Fibroblast of lung (primary cell): ENCODE results near the gene GET3. TPM values are rescaled to one million over a fixed set of nuclear protein-coding genes. Genes with fewer than 3 reads are reported as not detected.

Experiments used
- DNase-seq, 2 donors: peaks; one replicate each; pipeline versions ENCODE4 v3.0.0 to v3.0.0-alpha.2; 2010; ENCODE audit warnings: low read depth in 2 of 2
- H2AFZ ChIP-seq: 2 replicates; pipeline ENCODE4 v1.5.1; 2012; ENCODE audit warnings: low read length, control low read depth, inconsistent platforms
- H3K27ac ChIP-seq: 2 replicates; pipeline ENCODE4 v1.5.1; 2011; ENCODE audit warnings: low read length, control low read depth; ENCODE audit not compliant: insufficient read depth
- H3K27me3 ChIP-seq: 2 replicates; pipeline ENCODE4 v1.5.1; 2011; ENCODE audit warnings: mild to moderate bottlenecking, low read length; ENCODE audit not compliant: control insufficient read depth, insufficient read depth
- H3K36me3 ChIP-seq: 2 replicates; pipeline ENCODE4 v1.5.1; 2011; ENCODE audit warnings: low read length; ENCODE audit not compliant: control insufficient read depth, insufficient read depth
- H3K4me1 ChIP-seq: 2 replicates; pipeline ENCODE4 v1.5.1; 2011; ENCODE audit warnings: low read length; ENCODE audit not compliant: control insufficient read depth, insufficient read depth; ENCODE audit errors: extremely low read depth
- H3K4me2 ChIP-seq: 2 replicates; pipeline ENCODE4 v1.5.1; 2011; ENCODE audit warnings: low read length, control low read depth; ENCODE audit not compliant: insufficient read depth; ENCODE audit errors: extremely low read depth
- H3K4me3 ChIP-seq, 4 experiments: fragments of 200-600 bp in 1 of 4; sonication (generic) in 1 of 4; replicated peaks in 1 of 4; 2 replicates each; pipeline ENCODE4 v1.5.1; 2011 to 2016; ENCODE audit warnings: low read length in 4 of 4, low read depth in 3 of 4, mild to moderate bottlenecking in 3 of 4, control low read depth in 2 of 4, inconsistent platforms in 1 of 4, mixed read lengths in 1 of 4; ENCODE audit not compliant: insufficient read depth in 1 of 4; ENCODE audit errors: control extremely low read depth in 1 of 4
- H3K79me2 ChIP-seq: 2 replicates; pipeline ENCODE4 v1.5.1; 2012; ENCODE audit warnings: mild to moderate bottlenecking, low read length, inconsistent platforms; ENCODE audit not compliant: control insufficient read depth, insufficient read depth
- H3K9ac ChIP-seq: 2 replicates; pipeline ENCODE4 v1.5.1; 2011; ENCODE audit warnings: mild to moderate bottlenecking, low read length, control low read depth; ENCODE audit not compliant: insufficient read depth
- H3K9me3 ChIP-seq: 2 replicates; pipeline ENCODE4 v1.5.1; 2012; ENCODE audit warnings: low read depth, low read length; ENCODE audit not compliant: control insufficient read depth, insufficient read depth
- H4K20me1 ChIP-seq: 2 replicates; pipeline ENCODE4 v1.5.1; 2011; ENCODE audit warnings: low read length; ENCODE audit not compliant: control insufficient read depth, insufficient read depth; ENCODE audit errors: extremely low read depth
- EZH2 ChIP-seq: IDR thresholded peaks from 2 replicates; pipeline ENCODE4 v1.5.1; 2012; ENCODE audit warnings: low read length, control low read depth, mild to moderate bottlenecking; ENCODE audit errors: missing control alignments
- polyA plus RNA-seq, 2 donors: library from polyadenylated mRNA; depleted of rRNA in 1 of 2; stranded (reverse) in 1 of 2; unstranded in 1 of 2; fragments of >200 nt; gene quantifications; 2 replicates each; pipeline ENCODE4 v1.2.1, GENCODE V29; 2011 to 2012; ENCODE audit warnings: missing spikeins in 1 of 2
- total RNA-seq: library from RNA; depleted of rRNA; stranded (reverse); fragments of >200 nt; gene quantifications from 2 replicates; pipeline ENCODE4 v1.2.1, GENCODE V29; 2014
- TF ChIP-seq, protein P1 (sequence below), 2 donors: IDR thresholded peaks in 1 of 2; conservative IDR thresholded peaks in 1 of 2; 1 replicate in 1 of 2; 2 replicates in 1 of 2; pipeline ENCODE4 v1.5.1; 2011 to 2012; ENCODE audit warnings: low read length in 2 of 2, control low read depth in 1 of 2, inconsistent platforms in 1 of 2, low read depth in 1 of 2, mild to moderate bottlenecking in 1 of 2

GET3 gene
- total and polyA plus RNA-seq, 2 donors (not counting 1 experiment from before 2014, with no cell fraction given), result 94.1 to 123 TPM

DNA sequence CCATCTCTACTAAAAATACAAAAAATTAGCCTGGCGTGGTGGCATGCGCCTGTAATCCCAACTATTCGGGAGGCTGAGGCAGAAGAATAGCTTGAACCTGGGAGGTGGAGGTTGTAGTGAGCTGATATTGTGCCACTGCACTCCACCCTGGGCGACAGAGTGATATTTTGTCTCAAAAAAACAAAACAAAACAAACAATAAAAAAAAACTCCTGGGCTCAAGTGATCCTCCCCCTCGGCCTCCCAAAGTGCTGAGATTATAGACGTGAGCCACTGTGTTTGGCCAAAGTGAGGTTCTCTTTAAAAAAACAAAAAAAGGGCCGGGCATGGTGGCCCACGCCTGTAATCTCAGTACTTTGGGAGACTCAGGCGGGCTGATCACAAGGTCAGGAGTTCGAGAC lies 50.2 kb downstream of the GET3 start:
- H3K36me3 ChIP-seq, result no peaks in the 10 kb centered on the region
- H3K9ac ChIP-seq, result no peak overlapping the region
- TF ChIP-seq, protein P1, sequence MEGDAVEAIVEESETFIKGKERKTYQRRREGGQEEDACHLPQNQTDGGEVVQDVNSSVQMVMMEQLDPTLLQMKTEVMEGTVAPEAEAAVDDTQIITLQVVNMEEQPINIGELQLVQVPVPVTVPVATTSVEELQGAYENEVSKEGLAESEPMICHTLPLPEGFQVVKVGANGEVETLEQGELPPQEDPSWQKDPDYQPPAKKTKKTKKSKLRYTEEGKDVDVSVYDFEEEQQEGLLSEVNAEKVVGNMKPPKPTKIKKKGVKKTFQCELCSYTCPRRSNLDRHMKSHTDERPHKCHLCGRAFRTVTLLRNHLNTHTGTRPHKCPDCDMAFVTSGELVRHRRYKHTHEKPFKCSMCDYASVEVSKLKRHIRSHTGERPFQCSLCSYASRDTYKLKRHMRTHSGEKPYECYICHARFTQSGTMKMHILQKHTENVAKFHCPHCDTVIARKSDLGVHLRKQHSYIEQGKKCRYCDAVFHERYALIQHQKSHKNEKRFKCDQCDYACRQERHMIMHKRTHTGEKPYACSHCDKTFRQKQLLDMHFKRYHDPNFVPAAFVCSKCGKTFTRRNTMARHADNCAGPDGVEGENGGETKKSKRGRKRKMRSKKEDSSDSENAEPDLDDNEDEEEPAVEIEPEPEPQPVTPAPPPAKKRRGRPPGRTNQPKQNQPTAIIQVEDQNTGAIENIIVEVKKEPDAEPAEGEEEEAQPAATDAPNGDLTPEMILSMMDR (conservative IDR thresholded peaks at IDR 0.05 in 1 of 2, IDR thresholded peaks at IDR 0.05 in 1 of 2; ENCODE audit: low read depth in 1 of 2, low read length in 2 of 2), result no peak
- no peak for TF ChIP-seq EZH2
- no peaks in the 10 kb centered on the region for H3K9me3 ChIP-seq
- H3K27me3 ChIP-seq, result no peaks in the 10 kb centered on the region
- peaks cover 11% of the 10 kb centered on the region for H3K79me2 ChIP-seq
- DNase-seq, result no peak
- H2AFZ ChIP-seq, result no peak overlapping the region
- no peak overlapping the region for H3K27ac ChIP-seq
- no peak overlapping the region for H3K4me2 ChIP-seq
- H3K4me3 ChIP-seq, result no peak overlapping the region
- no peaks in the 10 kb centered on the region for H4K20me1 ChIP-seq
- H3K4me1 ChIP-seq, result peaks cover 37% of the 10 kb centered on the region

DNA sequence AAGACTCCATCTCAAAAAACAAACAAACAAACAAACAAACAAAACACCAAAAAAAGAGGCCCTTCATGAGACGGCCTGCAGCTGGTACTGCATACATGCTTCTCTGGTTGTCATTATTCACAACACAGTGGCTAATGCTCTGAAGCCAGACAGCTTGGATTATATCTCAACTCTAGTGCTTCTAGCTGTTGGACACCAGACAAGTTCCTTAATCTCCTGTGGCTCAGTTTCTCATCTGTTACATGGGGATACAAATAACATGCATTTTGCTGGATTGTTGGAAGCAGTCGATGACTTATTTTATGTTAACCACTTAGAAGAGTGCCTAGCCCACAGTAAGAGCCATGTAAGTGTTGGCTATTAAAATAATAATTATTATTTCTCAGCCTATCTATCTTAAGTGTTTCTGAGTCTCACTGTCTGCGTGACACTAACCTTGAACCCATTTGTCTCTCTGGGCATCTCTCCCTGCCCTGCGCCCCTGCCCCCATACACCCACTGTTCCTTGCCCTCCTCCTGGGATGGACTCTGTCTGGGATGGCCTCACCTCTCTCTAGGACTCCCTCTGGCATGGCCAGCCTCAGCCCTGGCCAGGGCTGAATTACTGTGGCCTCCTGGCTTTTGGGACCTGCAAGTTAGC lies 50.9 kb downstream of the GET3 start:
- H2AFZ ChIP-seq, result no peak overlapping the region
- peak overlapping the region; percentile 75 for H3K9ac ChIP-seq
- peak overlapping the region; percentile 72 for H3K4me2 ChIP-seq
- peak overlapping the region in 1 of 4 experiments; percentile 96 for H3K4me3 ChIP-seq
- H3K79me2 ChIP-seq, result peaks cover 18% of the 10 kb centered on the region
- no peaks in the 10 kb centered on the region for H3K9me3 ChIP-seq
- H3K27me3 ChIP-seq, result no peaks in the 10 kb centered on the region
- H3K4me1 ChIP-seq, result peaks cover 35% of the 10 kb centered on the region
- peak overlapping the region; percentile 97 for H3K27ac ChIP-seq
- peaks cover 2% of the 10 kb centered on the region for H3K36me3 ChIP-seq
- no peaks in the 10 kb centered on the region for H4K20me1 ChIP-seq
- no peak for DNase-seq
- TF ChIP-seq, protein P1 (conservative IDR thresholded peaks at IDR 0.05 in 1 of 2, IDR thresholded peaks at IDR 0.05 in 1 of 2; ENCODE audit: low read depth in 1 of 2, low read length in 2 of 2), result no peak
- no peak for TF ChIP-seq EZH2

DNA sequence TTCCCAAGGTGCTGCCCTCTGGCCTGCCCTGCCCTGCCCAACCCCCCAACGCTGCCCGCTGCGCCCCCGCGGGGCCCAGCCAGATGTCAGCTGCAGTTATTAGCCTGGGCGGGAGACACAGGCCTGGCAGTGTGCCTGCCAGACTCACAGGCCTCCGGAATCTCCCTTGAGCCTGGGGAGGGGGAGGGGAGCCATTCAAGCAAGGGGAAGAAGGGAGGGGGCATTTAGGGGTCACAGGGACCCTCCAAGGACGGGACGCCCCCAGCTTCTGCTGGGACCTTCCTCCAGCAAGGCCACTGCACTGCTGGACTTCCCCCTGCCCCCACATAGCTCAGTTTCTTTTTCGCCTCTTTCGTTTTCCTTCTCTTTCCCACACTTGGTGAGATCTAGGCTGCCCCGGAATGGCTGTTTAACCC lies 51.4 kb downstream of the GET3 start:
- no peaks in the 10 kb centered on the region for H3K9me3 ChIP-seq
- H2AFZ ChIP-seq, result no peak overlapping the region
- H4K20me1 ChIP-seq, result no peaks in the 10 kb centered on the region
- peak overlapping the region; percentile 75 for H3K9ac ChIP-seq
- peak overlapping the region; percentile 97 for H3K27ac ChIP-seq
- peaks cover 20% of the 10 kb centered on the region for H3K79me2 ChIP-seq
- peak in 1 of 2 donors; percentile 63 for DNase-seq
- peak overlapping the region; percentile 76 for H3K4me2 ChIP-seq
- peaks cover 2% of the 10 kb centered on the region for H3K36me3 ChIP-seq
- H3K27me3 ChIP-seq, result no peaks in the 10 kb centered on the region
- H3K4me3 ChIP-seq, result peak overlapping the region; percentile 17 to 96 (median 33)
- TF ChIP-seq EZH2, result no peak
- TF ChIP-seq, protein P1 (conservative IDR thresholded peaks at IDR 0.05 in 1 of 2, IDR thresholded peaks at IDR 0.05 in 1 of 2; ENCODE audit: low read depth in 1 of 2, low read length in 2 of 2), result no peak
- H3K4me1 ChIP-seq, result peaks cover 30% of the 10 kb centered on the region
